SK-N-SH treated with all-trans-retinoic acid at 6 μM for 48 hours (cell line): ENCODE measurements around the gene SCAPER.

ENCODE experiments used
- GLIS3 ChIP-seq: fragments of 250-450 bp; sonication (Bioruptor Pico); IDR thresholded peaks from 2 replicates; pipeline ENCODE4 v1.5.0; 2020; ENCODE audit warnings: mild to moderate bottlenecking, moderate library complexity
- RARB ChIP-seq: fragments of 250-450 bp; sonication (Bioruptor Pico); IDR thresholded peaks from 2 replicates; pipeline ENCODE4 v1.8.0; 2021; ENCODE audit warnings: mild to moderate bottlenecking, moderate library complexity
- ZFP30 ChIP-seq: fragments of 450-650 bp; formaldehyde crosslinking; IDR thresholded peaks from 2 replicates; pipeline ENCODE4 v1.5.0; 2022; ENCODE audit warnings: mild to moderate bottlenecking, moderate library complexity
- TF ChIP-seq, protein P1 (sequence below): fragments of 250-450 bp; sonication (Bioruptor Pico); IDR thresholded peaks from 2 replicates; pipeline ENCODE4 v1.5.0; 2020; ENCODE audit warnings: mild to moderate bottlenecking, moderate library complexity
- TF ChIP-seq, protein P2 (sequence below): fragments of 250-450 bp; sonication (Bioruptor Pico); IDR thresholded peaks from 2 replicates; pipeline ENCODE4 v1.5.1; 2021; ENCODE audit warnings: mild to moderate bottlenecking, moderate library complexity
- TF ChIP-seq, protein P3 (sequence below): fragments of 250-450 bp; sonication (Bioruptor Pico); IDR thresholded peaks from 2 replicates; pipeline ENCODE4 v1.8.0; 2021; ENCODE audit warnings: low read depth, mild to moderate bottlenecking, moderate library complexity, borderline replicate concordance
- TF ChIP-seq, protein P4 (sequence below): fragments of 250-450 bp; sonication (Bioruptor Pico); IDR thresholded peaks from 2 replicates; pipeline ENCODE4 v1.5.1; 2020; ENCODE audit warnings: low read depth, mild to moderate bottlenecking, moderate library complexity
- TF ChIP-seq, protein P5 (sequence below): fragments of 250-450 bp; sonication (Bioruptor Pico); IDR thresholded peaks from 2 replicates; pipeline ENCODE4 v1.8.0; 2020; ENCODE audit warnings: mild to moderate bottlenecking, moderate library complexity, borderline replicate concordance

DNA sequence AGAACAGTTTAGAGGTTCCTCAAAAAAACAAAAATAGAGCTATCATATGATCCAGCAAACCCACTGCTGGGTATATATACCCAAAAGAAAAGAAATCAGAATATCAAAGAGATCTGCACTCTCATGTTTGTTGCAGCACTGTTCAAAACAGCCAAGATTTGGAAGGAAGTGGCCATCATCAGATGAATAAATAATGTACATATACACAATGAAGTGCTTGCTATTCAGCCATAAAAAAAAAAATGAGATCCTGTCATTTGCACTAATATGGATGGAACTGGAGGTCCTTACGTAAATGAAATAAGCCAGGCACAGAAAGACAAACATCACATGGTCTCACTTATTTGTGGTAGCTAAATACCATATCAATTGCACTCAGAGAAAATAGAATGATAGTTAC is 58.4 kb downstream of the SCAPER start:
- TF ChIP-seq, protein P1, sequence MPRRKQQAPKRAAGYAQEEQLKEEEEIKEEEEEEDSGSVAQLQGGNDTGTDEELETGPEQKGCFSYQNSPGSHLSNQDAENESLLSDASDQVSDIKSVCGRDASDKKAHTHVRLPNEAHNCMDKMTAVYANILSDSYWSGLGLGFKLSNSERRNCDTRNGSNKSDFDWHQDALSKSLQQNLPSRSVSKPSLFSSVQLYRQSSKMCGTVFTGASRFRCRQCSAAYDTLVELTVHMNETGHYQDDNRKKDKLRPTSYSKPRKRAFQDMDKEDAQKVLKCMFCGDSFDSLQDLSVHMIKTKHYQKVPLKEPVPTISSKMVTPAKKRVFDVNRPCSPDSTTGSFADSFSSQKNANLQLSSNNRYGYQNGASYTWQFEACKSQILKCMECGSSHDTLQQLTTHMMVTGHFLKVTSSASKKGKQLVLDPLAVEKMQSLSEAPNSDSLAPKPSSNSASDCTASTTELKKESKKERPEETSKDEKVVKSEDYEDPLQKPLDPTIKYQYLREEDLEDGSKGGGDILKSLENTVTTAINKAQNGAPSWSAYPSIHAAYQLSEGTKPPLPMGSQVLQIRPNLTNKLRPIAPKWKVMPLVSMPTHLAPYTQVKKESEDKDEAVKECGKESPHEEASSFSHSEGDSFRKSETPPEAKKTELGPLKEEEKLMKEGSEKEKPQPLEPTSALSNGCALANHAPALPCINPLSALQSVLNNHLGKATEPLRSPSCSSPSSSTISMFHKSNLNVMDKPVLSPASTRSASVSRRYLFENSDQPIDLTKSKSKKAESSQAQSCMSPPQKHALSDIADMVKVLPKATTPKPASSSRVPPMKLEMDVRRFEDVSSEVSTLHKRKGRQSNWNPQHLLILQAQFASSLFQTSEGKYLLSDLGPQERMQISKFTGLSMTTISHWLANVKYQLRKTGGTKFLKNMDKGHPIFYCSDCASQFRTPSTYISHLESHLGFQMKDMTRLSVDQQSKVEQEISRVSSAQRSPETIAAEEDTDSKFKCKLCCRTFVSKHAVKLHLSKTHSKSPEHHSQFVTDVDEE (CRISPR knock-in tag): no peak
- TF ChIP-seq, protein P2, sequence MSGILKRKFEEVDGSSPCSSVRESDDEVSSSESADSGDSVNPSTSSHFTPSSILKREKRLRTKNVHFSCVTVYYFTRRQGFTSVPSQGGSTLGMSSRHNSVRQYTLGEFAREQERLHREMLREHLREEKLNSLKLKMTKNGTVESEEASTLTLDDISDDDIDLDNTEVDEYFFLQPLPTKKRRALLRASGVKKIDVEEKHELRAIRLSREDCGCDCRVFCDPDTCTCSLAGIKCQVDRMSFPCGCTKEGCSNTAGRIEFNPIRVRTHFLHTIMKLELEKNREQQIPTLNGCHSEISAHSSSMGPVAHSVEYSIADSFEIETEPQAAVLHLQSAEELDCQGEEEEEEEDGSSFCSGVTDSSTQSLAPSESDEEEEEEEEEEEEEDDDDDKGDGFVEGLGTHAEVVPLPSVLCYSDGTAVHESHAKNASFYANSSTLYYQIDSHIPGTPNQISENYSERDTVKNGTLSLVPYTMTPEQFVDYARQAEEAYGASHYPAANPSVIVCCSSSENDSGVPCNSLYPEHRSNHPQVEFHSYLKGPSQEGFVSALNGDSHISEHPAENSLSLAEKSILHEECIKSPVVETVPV (CRISPR knock-in tag): no peak
- TF ChIP-seq ZFP30 (CRISPR knock-in tag): no peak
- TF ChIP-seq, protein P3, sequence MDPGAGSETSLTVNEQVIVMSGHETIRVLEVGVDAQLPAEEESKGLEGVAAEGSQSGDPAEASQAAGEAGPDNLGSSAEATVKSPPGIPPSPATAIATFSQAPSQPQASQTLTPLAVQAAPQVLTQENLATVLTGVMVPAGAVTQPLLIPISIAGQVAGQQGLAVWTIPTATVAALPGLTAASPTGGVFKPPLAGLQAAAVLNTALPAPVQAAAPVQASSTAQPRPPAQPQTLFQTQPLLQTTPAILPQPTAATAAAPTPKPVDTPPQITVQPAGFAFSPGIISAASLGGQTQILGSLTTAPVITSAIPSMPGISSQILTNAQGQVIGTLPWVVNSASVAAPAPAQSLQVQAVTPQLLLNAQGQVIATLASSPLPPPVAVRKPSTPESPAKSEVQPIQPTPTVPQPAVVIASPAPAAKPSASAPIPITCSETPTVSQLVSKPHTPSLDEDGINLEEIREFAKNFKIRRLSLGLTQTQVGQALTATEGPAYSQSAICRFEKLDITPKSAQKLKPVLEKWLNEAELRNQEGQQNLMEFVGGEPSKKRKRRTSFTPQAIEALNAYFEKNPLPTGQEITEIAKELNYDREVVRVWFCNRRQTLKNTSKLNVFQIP: no peak
- TF ChIP-seq RARB: no peak
- TF ChIP-seq, protein P4, sequence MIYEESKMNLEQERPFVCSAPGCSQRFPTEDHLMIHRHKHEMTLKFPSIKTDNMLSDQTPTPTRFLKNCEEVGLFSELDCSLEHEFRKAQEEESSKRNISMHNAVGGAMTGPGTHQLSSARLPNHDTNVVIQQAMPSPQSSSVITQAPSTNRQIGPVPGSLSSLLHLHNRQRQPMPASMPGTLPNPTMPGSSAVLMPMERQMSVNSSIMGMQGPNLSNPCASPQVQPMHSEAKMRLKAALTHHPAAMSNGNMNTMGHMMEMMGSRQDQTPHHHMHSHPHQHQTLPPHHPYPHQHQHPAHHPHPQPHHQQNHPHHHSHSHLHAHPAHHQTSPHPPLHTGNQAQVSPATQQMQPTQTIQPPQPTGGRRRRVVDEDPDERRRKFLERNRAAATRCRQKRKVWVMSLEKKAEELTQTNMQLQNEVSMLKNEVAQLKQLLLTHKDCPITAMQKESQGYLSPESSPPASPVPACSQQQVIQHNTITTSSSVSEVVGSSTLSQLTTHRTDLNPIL (CRISPR knock-in tag): no peak
- TF ChIP-seq GLIS3 (CRISPR knock-in tag): no peak
- TF ChIP-seq, protein P5, sequence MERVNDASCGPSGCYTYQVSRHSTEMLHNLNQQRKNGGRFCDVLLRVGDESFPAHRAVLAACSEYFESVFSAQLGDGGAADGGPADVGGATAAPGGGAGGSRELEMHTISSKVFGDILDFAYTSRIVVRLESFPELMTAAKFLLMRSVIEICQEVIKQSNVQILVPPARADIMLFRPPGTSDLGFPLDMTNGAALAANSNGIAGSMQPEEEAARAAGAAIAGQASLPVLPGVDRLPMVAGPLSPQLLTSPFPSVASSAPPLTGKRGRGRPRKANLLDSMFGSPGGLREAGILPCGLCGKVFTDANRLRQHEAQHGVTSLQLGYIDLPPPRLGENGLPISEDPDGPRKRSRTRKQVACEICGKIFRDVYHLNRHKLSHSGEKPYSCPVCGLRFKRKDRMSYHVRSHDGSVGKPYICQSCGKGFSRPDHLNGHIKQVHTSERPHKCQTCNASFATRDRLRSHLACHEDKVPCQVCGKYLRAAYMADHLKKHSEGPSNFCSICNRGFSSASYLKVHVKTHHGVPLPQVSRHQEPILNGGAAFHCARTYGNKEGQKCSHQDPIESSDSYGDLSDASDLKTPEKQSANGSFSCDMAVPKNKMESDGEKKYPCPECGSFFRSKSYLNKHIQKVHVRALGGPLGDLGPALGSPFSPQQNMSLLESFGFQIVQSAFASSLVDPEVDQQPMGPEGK: no peak
